Right cardiac atrium (tissue), 5 donors: Measurements from ENCODE around the gene GOLGA6L22. TPM values are rescaled to one million over a fixed set of nuclear protein-coding genes. Genes with fewer than 3 reads are reported as not detected.
A peak's percentile ranks its signal among the peaks of the same experiment; 100 is the strongest.
"Not testable (repeated sequence)": the region's sequence is repeated elsewhere in the genome, so short reads cannot be mapped to it uniquely, and the experiment has no call there.

ENCODE experiments used
- ATAC-seq, 2 donors: fragments of 200-7000 bp; cut with Tn5 transposase; one replicate each; pipeline versions ENCODE4 v1.8.0 to v1.9.1; 2020; ENCODE audit warnings: moderate library complexity in 2 of 2, mild to moderate bottlenecking in 1 of 2
- DNase-seq, 3 donors: peaks; one replicate each; pipeline ENCODE4 v3.0.0-alpha.2; 2020
- H3K27ac ChIP-seq: one replicate; pipeline ENCODE4 v1.5.1; 2013; ENCODE audit warnings: mild to moderate bottlenecking, low read length, control low read depth, moderate library complexity
- H3K27me3 ChIP-seq: one replicate; pipeline ENCODE4 v1.6.1; 2013; ENCODE audit not compliant: control insufficient read depth, insufficient read depth
- H3K4me1 ChIP-seq: one replicate; pipeline ENCODE4 v1.6.1; 2013; ENCODE audit warnings: low read length; ENCODE audit not compliant: control insufficient read depth, insufficient read depth
- H3K4me3 ChIP-seq: one replicate; pipeline ENCODE4 v1.5.1; 2013; ENCODE audit warnings: low read length, control low read depth
- H3K9me3 ChIP-seq: one replicate; pipeline ENCODE4 v1.6.1; 2013; ENCODE audit warnings: low read length; ENCODE audit not compliant: control insufficient read depth
- WGBS: extraction: QIAGEN DNeasy Blood & Tissue Kit; methylation state at CpG from one replicate; pipeline ENCODE4 v1.1.7; 2013; 5-methylcytosine and 5-hydroxymethylcytosine counted together
- intact Hi-C, 4 donors: fragments of 100-400 bp; cut with DNase I; formaldehyde crosslinking; loops; one replicate each; pipeline versions ENCODE4 v1.11.0 to v1.14.0; 2022 to 2023
- polyA plus RNA-seq: library from polyadenylated mRNA; stranded (reverse); fragments of 200-250 nt; gene quantifications from one replicate; pipeline ENCODE4 v1.2.3, GENCODE V29; 2013
- total RNA-seq, 4 donors: library from RNA; stranded (reverse); fragmentation: NEBNext Ultra II Directional; extraction: Animal tissue kit (Norgen Biotek cat#: 25700); gene quantifications; one replicate each; pipeline ENCODE4 v1.2.1, GENCODE V29; 2021
- donor health status: healthy with polysubstance abuse.
- donor health status: DM: no; HTN: yes; CAD: no.
- donor health status: DM: no; HTN: no; CAD: no.
- donor health status: DM: no; HTN: yes; CAD: no; lungs with severe emphysema.
- donor health status: DM: yes; HTN: yes; CAD: no.

The GOLGA6L22 gene
- total and polyA plus RNA-seq, 5 donors = 0.02 TPM; not detected in 4

- ATAC-seq, DNase-seq, H3K9me3 ChIP-seq, intact Hi-C loops, H3K4me1 ChIP-seq, H3K27ac ChIP-seq, H3K27me3 ChIP-seq, H3K4me3 ChIP-seq: not testable (repeated sequence)
- no CpG with 5 or more reads among the region's 5 CpGs for WGBS
Observed at GRCh38 chr15:22498220-22498925, 39.7 kb downstream of the GOLGA6L22 start.

GRCh38 chr15:22502272-22502671 is 43.6 kb downstream of the GOLGA6L22 start:
- no CpG with 5 or more reads among the region's 10 CpGs for WGBS
- H3K27ac ChIP-seq, H3K27me3 ChIP-seq, H3K9me3 ChIP-seq, intact Hi-C loops, ATAC-seq, H3K4me3 ChIP-seq, DNase-seq, H3K4me1 ChIP-seq: not testable (repeated sequence)

- intact Hi-C loops = not testable (repeated sequence)
- WGBS = 71% methylated on average over 4 of the region's 9 CpGs
Observed at GRCh38 chr15:22506959-22507358, 48.3 kb downstream of the GOLGA6L22 start.

GRCh38 chr15:22516140-22516539 is 57.4 kb downstream of the GOLGA6L22 start:
- H3K27ac ChIP-seq, H3K27me3 ChIP-seq, H3K4me1 ChIP-seq, H3K4me3 ChIP-seq, intact Hi-C loops, DNase-seq, H3K9me3 ChIP-seq: not testable (repeated sequence)
- peak in 1 of 2 donors; percentile 60 for ATAC-seq
- WGBS = 51% methylated on average over 4 of the region's 15 CpGs

More at GRCh38 chr15:22506959-22507358, 48.3 kb downstream of the GOLGA6L22 start:
- H3K4me1 ChIP-seq, H3K27me3 ChIP-seq, DNase-seq, H3K9me3 ChIP-seq, H3K27ac ChIP-seq, H3K4me3 ChIP-seq: not testable (repeated sequence)
- ATAC-seq = peak; percentile 78 to 82
